Uterus (tissue), 2 donors: ENCODE results near the gene PHTF2.

Source experiments
- POLR2A ChIP-seq, 2 donors: fragments of 450-650 bp; IDR thresholded peaks; one replicate each; pipeline ENCODE4 v1.6.1; 2016; ENCODE audit warnings: antibody characterized with exemption in 2 of 2, mild to moderate bottlenecking in 1 of 2, moderate library complexity in 1 of 2
- TF ChIP-seq, protein P1 (sequence below), 4 experiments: fragments of 200-600 bp in 2 of 4; fragments of 450-650 bp in 2 of 4; sonication (generic) in 2 of 4; IDR thresholded peaks; one replicate each; pipeline ENCODE4 v1.5.1; 2016 to 2019; ENCODE audit warnings: antibody characterized with exemption in 4 of 4, mild to moderate bottlenecking in 2 of 4, moderate library complexity in 1 of 4

DNA sequence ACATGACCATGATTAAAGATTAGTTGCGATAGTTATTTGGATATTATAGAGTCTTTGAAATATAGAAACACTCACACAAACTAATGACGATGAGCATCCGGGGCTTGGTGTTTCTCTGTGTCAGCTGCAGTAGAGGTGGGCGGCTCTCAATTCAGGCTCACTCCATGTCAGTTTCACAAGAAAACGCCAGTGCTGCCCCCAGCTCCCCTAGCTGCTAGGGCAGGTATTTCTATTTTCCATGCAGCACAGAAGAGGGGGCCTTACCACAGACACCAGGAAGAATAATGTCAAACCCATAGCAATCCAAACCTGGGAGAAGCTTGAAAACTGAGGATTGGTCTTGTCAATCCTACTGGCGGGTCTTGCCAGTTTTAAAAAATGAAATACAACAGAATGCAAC is 197.1 kb downstream of the PHTF2 start:
- TF ChIP-seq, protein P1, sequence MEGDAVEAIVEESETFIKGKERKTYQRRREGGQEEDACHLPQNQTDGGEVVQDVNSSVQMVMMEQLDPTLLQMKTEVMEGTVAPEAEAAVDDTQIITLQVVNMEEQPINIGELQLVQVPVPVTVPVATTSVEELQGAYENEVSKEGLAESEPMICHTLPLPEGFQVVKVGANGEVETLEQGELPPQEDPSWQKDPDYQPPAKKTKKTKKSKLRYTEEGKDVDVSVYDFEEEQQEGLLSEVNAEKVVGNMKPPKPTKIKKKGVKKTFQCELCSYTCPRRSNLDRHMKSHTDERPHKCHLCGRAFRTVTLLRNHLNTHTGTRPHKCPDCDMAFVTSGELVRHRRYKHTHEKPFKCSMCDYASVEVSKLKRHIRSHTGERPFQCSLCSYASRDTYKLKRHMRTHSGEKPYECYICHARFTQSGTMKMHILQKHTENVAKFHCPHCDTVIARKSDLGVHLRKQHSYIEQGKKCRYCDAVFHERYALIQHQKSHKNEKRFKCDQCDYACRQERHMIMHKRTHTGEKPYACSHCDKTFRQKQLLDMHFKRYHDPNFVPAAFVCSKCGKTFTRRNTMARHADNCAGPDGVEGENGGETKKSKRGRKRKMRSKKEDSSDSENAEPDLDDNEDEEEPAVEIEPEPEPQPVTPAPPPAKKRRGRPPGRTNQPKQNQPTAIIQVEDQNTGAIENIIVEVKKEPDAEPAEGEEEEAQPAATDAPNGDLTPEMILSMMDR (IDR thresholded peaks at IDR 0.05) = no peak
- TF ChIP-seq POLR2A (IDR thresholded peaks at IDR 0.05) = no peak
